ENCODE measurements around the gene SPIRE2.
"Not testable (repeated sequence)": the region's sequence is repeated elsewhere in the genome, so short reads cannot be mapped to it uniquely, and the experiment has no call there.

The SPIRE2 gene

GRCh38 chr16:89900885-89901284 is 72.6 kb downstream of the SPIRE2 start:
- DNase-seq: no peak

- no peak for DNase-seq
Observed at GRCh38 chr16:89902980-89903379, 74.7 kb downstream of the SPIRE2 start.

GRCh38 chr16:89903908-89904515 is 75.7 kb downstream of the SPIRE2 start:
- no peak for DNase-seq

- DNase-seq: no peak
Observed at GRCh38 chr16:89904606-89905510, 76.6 kb downstream of the SPIRE2 start.

GRCh38 chr16:89905511-89906139 is 77.3 kb downstream of the SPIRE2 start:
- no peak for DNase-seq

GRCh38 chr16:89906140-89907025 is 78.1 kb downstream of the SPIRE2 start:
- no peak for DNase-seq

- no peak for DNase-seq
Observed at GRCh38 chr16:89907055-89907814, 79.0 kb downstream of the SPIRE2 start.

- no peak for DNase-seq
Observed at GRCh38 chr16:89908236-89908635, 80.0 kb downstream of the SPIRE2 start.

- DNase-seq: peak; percentile 80
Observed at GRCh38 chr16:89909777-89910716, 81.8 kb downstream of the SPIRE2 start.

- no peak for DNase-seq
Observed at GRCh38 chr16:89910717-89911354, 82.6 kb downstream of the SPIRE2 start.

GRCh38 chr16:89911375-89911774 is 83.1 kb downstream of the SPIRE2 start:
- no peak for DNase-seq

- no peak for DNase-seq
Observed at GRCh38 chr16:89912143-89912542, 83.9 kb downstream of the SPIRE2 start.

GRCh38 chr16:89912627-89913026 is 84.4 kb downstream of the SPIRE2 start:
- DNase-seq: no peak

GRCh38 chr16:89913408-89914387 is 85.4 kb downstream of the SPIRE2 start:
- no peak for DNase-seq

GRCh38 chr16:89914642-89915285 is 86.5 kb downstream of the SPIRE2 start:
- not testable (repeated sequence) for DNase-seq

GRCh38 chr16:89915303-89916232 is 87.3 kb downstream of the SPIRE2 start:
- DNase-seq: no peak

GRCh38 chr16:89917773-89918452 is 89.6 kb downstream of the SPIRE2 start:
- DNase-seq: peak; percentile 84
